ENCODE measurements around the gene MDFIC. TPM values are rescaled to one million over a fixed set of nuclear protein-coding genes. Genes with fewer than 3 reads are reported as not detected.

Gene MDFIC
- total RNA-seq, 2 donors from 2014 or later = 8.5 to 9.1 TPM

DNA sequence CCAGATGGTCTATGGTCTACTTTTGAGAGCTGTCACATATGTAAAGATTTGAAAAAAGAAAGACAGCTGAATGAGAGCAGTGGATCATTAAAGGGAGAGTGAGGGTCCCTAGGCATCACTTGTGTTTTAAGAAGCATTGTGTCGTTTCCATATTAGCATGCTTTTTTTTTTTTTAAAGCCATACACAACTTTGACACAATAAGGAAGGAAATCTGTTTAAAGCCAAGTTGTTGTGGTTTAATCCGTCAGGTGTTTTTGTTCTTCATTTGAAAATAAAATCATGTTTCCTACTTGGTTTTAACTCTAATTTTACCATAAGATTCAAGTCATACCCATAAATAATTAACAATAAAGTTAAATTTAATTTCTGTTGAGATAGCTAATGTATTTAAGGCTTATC, 53.5 kb downstream of the MDFIC start:
- no peaks in the 10 kb centered on the region for H3K9me3 ChIP-seq
- intact Hi-C loops (cut with DNase I) = no loop called here
- no peak overlapping the region for H3K27ac ChIP-seq
- no peak overlapping the region for H3K9ac ChIP-seq (ENCODE audit: low read depth in 2 of 2, low read length in 2 of 2)
- no peak for TF ChIP-seq CTCF (IDR thresholded peaks at IDR 0.05)
- no peaks in the 10 kb centered on the region for H3K27me3 ChIP-seq
- H3K4me1 ChIP-seq = no peaks in the 10 kb centered on the region
- no peaks in the 10 kb centered on the region for H3K36me3 ChIP-seq
- H3K4me3 ChIP-seq = no peak overlapping the region
- no peak for DNase-seq

DNA sequence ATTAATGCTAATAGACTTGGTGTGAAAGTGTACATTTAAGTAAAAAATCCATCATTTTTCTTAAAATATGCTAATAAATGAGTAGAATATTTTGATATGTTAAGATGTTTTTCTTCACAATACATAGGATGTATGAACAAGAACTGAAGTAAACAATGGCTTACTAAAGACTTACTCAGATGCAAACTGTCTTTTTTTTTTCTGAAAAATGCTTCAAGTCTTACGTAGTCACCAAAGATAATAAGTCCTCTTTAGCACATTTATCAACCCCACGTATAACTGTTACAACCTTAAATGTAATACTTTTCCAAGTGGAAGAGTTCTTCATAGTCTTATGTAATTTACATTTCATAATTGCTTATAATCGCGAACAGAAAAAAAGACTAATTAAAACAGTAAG, 54.8 kb downstream of the MDFIC start:
- no peak overlapping the region for H3K27ac ChIP-seq
- H3K27me3 ChIP-seq = no peaks in the 10 kb centered on the region
- H3K9ac ChIP-seq (ENCODE audit: low read depth in 2 of 2, low read length in 2 of 2) = no peak overlapping the region
- no peaks in the 10 kb centered on the region for H3K36me3 ChIP-seq
- TF ChIP-seq CTCF (IDR thresholded peaks at IDR 0.05) = no peak
- H3K4me3 ChIP-seq = no peak overlapping the region
- DNase-seq = no peak
- no peaks in the 10 kb centered on the region for H3K9me3 ChIP-seq
- intact Hi-C loops (cut with DNase I) = no loop called here
- no peaks in the 10 kb centered on the region for H3K4me1 ChIP-seq

GRCh38 chr7:114977277-114977676, 55.4 kb downstream of the MDFIC start:
- no peak for DNase-seq
- intact Hi-C loops (cut with DNase I) = no loop called here
- H3K9me3 ChIP-seq = no peaks in the 10 kb centered on the region
- H3K36me3 ChIP-seq = no peaks in the 10 kb centered on the region
- H3K9ac ChIP-seq (ENCODE audit: low read depth in 2 of 2, low read length in 2 of 2) = no peak overlapping the region
- no peak for TF ChIP-seq CTCF (IDR thresholded peaks at IDR 0.05)
- no peak overlapping the region for H3K27ac ChIP-seq
- H3K4me1 ChIP-seq = no peaks in the 10 kb centered on the region
- H3K4me3 ChIP-seq = no peak overlapping the region
- no peaks in the 10 kb centered on the region for H3K27me3 ChIP-seq

DNA sequence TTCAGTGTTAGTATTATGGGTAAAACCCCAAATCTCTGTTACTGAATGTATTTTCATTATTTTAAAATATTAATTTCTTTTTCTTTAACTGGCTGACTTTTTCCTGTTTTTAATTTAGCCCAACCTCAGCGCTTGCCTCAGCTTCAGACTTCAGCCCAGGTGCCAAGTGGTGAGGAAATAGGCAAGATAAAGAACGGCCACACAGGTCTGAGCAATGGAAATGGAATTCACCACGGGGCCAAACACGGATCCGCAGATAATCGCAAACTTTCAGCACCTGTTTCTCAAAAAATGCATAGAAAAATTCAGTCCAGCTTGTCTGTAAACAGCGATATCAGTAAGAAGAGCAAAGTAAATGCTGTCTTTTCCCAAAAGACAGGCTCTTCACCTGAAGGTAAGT, 57.5 kb downstream of the MDFIC start:
- Histone ChIP-seq H3K4me3 (no peak overlapping the region), H3K9ac (ENCODE audit: low read depth in 2 of 2, low read length in 2 of 2) (no peak overlapping the region), H3K27me3 (no peaks in the 10 kb centered on the region), H3K27ac (no peak overlapping the region), H3K4me1 (no peaks in the 10 kb centered on the region), H3K9me3 (no peaks in the 10 kb centered on the region), H3K36me3 (no peaks in the 10 kb centered on the region)
- no peak for DNase-seq
- intact Hi-C loops (cut with DNase I) = no loop called here
- no peak for TF ChIP-seq CTCF (IDR thresholded peaks at IDR 0.05)

- H3K4me3 ChIP-seq = no peak overlapping the region
- H3K4me1 ChIP-seq = no peaks in the 10 kb centered on the region
- intact Hi-C loops (cut with DNase I) = no loop called here
- H3K27ac ChIP-seq = no peak overlapping the region
- H3K9ac ChIP-seq (ENCODE audit: low read depth in 2 of 2, low read length in 2 of 2) = no peak overlapping the region
- TF ChIP-seq CTCF (IDR thresholded peaks at IDR 0.05) = no peak
- no peaks in the 10 kb centered on the region for H3K9me3 ChIP-seq
- DNase-seq = no peak
- H3K27me3 ChIP-seq = no peaks in the 10 kb centered on the region
- no peaks in the 10 kb centered on the region for H3K36me3 ChIP-seq
These were observed 58.1 kb downstream of the MDFIC start for GRCh38 chr7:114979803-114980507.

Data from colonic mucosa (tissue), 4 donors.